ENCODE data around the gene MAST4. TPM values are rescaled to one million over a fixed set of nuclear protein-coding genes. Genes with fewer than 3 reads are reported as not detected.

MAST4 gene
- total and polyA plus RNA-seq, 2 donors (not counting 1 experiment from before 2014, with no cell fraction given) = 7.0 to 15.2 TPM

- H3K79me2 ChIP-seq (ENCODE audit: control insufficient read depth, insufficient read depth, low read length) = no peaks in the 10 kb centered on the region
- no peak for DNase-seq (ENCODE audit: low read depth in 2 of 2)
- no peak overlapping the region for H3K9ac ChIP-seq (ENCODE audit: insufficient read depth, low read length)
- no peak overlapping the region for H3K27ac ChIP-seq (ENCODE audit: insufficient read depth, low read length)
- H3K4me1 ChIP-seq (ENCODE audit: control insufficient read depth, extremely low read depth, insufficient read depth, low read length) = no peaks in the 10 kb centered on the region
- H3K9me3 ChIP-seq (ENCODE audit: control insufficient read depth, insufficient read depth, low read depth, low read length) = no peaks in the 10 kb centered on the region
- no peaks in the 10 kb centered on the region for H3K36me3 ChIP-seq (ENCODE audit: control insufficient read depth, insufficient read depth, low read length)
- no peak overlapping the region for H3K4me2 ChIP-seq (ENCODE audit: extremely low read depth, insufficient read depth, low read length)
- H2AFZ ChIP-seq (ENCODE audit: low read length) = no peak overlapping the region
- no peaks in the 10 kb centered on the region for H3K27me3 ChIP-seq (ENCODE audit: control insufficient read depth, insufficient read depth, low read length)
- H3K4me3 ChIP-seq (replicated peaks in 1 of 4; ENCODE audit: control extremely low read depth in 1 of 4, insufficient read depth in 1 of 4, low read depth in 3 of 4, low read length in 4 of 4) = no peak overlapping the region
- TF ChIP-seq CTCF (conservative IDR thresholded peaks at IDR 0.05 in 1 of 2, IDR thresholded peaks at IDR 0.05 in 1 of 2; ENCODE audit: low read depth in 1 of 2, low read length in 2 of 2) = no peak
- H4K20me1 ChIP-seq (ENCODE audit: control insufficient read depth, extremely low read depth, insufficient read depth, low read length) = no peaks in the 10 kb centered on the region
These were observed 34.8 kb upstream of the MAST4 start for GRCh38 chr5:66561256-66561990.

- no peaks in the 10 kb centered on the region for H4K20me1 ChIP-seq (ENCODE audit: control insufficient read depth, extremely low read depth, insufficient read depth, low read length)
- H3K27me3 ChIP-seq (ENCODE audit: control insufficient read depth, insufficient read depth, low read length) = no peaks in the 10 kb centered on the region
- H3K36me3 ChIP-seq (ENCODE audit: control insufficient read depth, insufficient read depth, low read length) = no peaks in the 10 kb centered on the region
- no peak for DNase-seq (ENCODE audit: low read depth in 2 of 2)
- no peak overlapping the region for H3K4me2 ChIP-seq (ENCODE audit: extremely low read depth, insufficient read depth, low read length)
- no peaks in the 10 kb centered on the region for H3K9me3 ChIP-seq (ENCODE audit: control insufficient read depth, insufficient read depth, low read depth, low read length)
- H3K79me2 ChIP-seq (ENCODE audit: control insufficient read depth, insufficient read depth, low read length) = no peaks in the 10 kb centered on the region
- no peak overlapping the region for H3K9ac ChIP-seq (ENCODE audit: insufficient read depth, low read length)
- H2AFZ ChIP-seq (ENCODE audit: low read length) = no peak overlapping the region
- TF ChIP-seq EZH2 (IDR thresholded peaks at IDR 0.05; ENCODE audit: low read length, missing control alignments) = no peak
- TF ChIP-seq CTCF (conservative IDR thresholded peaks at IDR 0.05 in 1 of 2, IDR thresholded peaks at IDR 0.05 in 1 of 2; ENCODE audit: low read depth in 1 of 2, low read length in 2 of 2) = no peak
- no peak overlapping the region for H3K4me3 ChIP-seq (replicated peaks in 1 of 4; ENCODE audit: control extremely low read depth in 1 of 4, insufficient read depth in 1 of 4, low read depth in 3 of 4, low read length in 4 of 4)
- no peak overlapping the region for H3K27ac ChIP-seq (ENCODE audit: insufficient read depth, low read length)
- H3K4me1 ChIP-seq (ENCODE audit: control insufficient read depth, extremely low read depth, insufficient read depth, low read length) = no peaks in the 10 kb centered on the region
These were observed 30.3 kb upstream of the MAST4 start for GRCh38 chr5:66565878-66566277.

- no peaks in the 10 kb centered on the region for H3K4me1 ChIP-seq (ENCODE audit: control insufficient read depth, extremely low read depth, insufficient read depth, low read length)
These were observed 28.7 kb upstream of the MAST4 start for GRCh38 chr5:66567474-66567873.

More at GRCh38 chr5:66567474-66567873, 28.7 kb upstream of the MAST4 start:
- no peak for DNase-seq (ENCODE audit: low read depth in 2 of 2)
- TF ChIP-seq CTCF (conservative IDR thresholded peaks at IDR 0.05 in 1 of 2, IDR thresholded peaks at IDR 0.05 in 1 of 2; ENCODE audit: low read depth in 1 of 2, low read length in 2 of 2) = no peak
- no peak for TF ChIP-seq EZH2 (IDR thresholded peaks at IDR 0.05; ENCODE audit: low read length, missing control alignments)
- Histone ChIP-seq H3K27ac (ENCODE audit: insufficient read depth, low read length) (no peak overlapping the region), H3K36me3 (ENCODE audit: control insufficient read depth, insufficient read depth, low read length) (no peaks in the 10 kb centered on the region), H3K4me2 (ENCODE audit: extremely low read depth, insufficient read depth, low read length) (no peak overlapping the region), H3K79me2 (ENCODE audit: control insufficient read depth, insufficient read depth, low read length) (no peaks in the 10 kb centered on the region), H2AFZ (ENCODE audit: low read length) (no peak overlapping the region), H3K9me3 (ENCODE audit: control insufficient read depth, insufficient read depth, low read depth, low read length) (no peaks in the 10 kb centered on the region), H3K4me3 (replicated peaks in 1 of 4; ENCODE audit: control extremely low read depth in 1 of 4, insufficient read depth in 1 of 4, low read depth in 3 of 4, low read length in 4 of 4) (no peak overlapping the region), H4K20me1 (ENCODE audit: control insufficient read depth, extremely low read depth, insufficient read depth, low read length) (no peaks in the 10 kb centered on the region), H3K9ac (ENCODE audit: insufficient read depth, low read length) (no peak overlapping the region), H3K27me3 (ENCODE audit: control insufficient read depth, insufficient read depth, low read length) (no peaks in the 10 kb centered on the region)

Measured in fibroblast of lung (primary cell).